ELR (cell line): ENCODE measurements around the gene ZSCAN26.
"Not testable (repeated sequence)": the region's sequence is repeated elsewhere in the genome, so short reads cannot be mapped to it uniquely, and the experiment has no call there.

Experiments used
- DNase-seq: peaks from one replicate; pipeline ENCODE4 v3.0.0-alpha.2; 2015; ENCODE audit warnings: low read depth

The ZSCAN26 gene

GRCh38 chr6:28257042-28257441 is 9.9 kb upstream of the ZSCAN26 start:
- DNase-seq: no peak

- DNase-seq: no peak
Observed at GRCh38 chr6:28258877-28259777, 7.8 kb upstream of the ZSCAN26 start, which contains the start of gene NKAPL. TSS of gene NKAPL (plus strand) at chr6:28259297. CDS start at chr6:28259372, 75 bp downstream.

DNA sequence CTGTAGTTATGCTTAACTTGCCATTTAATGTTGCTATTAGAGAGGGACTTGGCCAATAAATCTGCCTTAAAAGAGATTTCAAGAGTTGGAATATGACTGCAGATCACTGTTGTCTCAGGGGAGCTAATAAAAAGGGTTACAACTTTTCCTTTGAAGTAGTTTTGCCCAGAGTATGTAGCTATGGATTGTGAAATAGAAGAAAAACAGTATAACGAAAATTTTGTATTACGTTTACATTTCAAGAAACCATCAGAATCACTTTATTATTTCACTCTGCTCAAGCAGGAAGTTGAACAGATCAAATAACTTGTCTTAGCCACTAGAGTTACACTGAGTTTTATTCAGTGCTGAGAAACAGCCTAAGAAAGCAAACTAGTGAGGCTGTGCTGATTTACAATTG is 3.0 kb upstream of the ZSCAN26 start:
- DNase-seq: no peak

GRCh38 chr6:28264834-28265401 is 2.0 kb upstream of the ZSCAN26 start:
- DNase-seq: no peak

GRCh38 chr6:28266563-28266961 is 381 bp upstream of the ZSCAN26 start:
- DNase-seq: no peak

DNA sequence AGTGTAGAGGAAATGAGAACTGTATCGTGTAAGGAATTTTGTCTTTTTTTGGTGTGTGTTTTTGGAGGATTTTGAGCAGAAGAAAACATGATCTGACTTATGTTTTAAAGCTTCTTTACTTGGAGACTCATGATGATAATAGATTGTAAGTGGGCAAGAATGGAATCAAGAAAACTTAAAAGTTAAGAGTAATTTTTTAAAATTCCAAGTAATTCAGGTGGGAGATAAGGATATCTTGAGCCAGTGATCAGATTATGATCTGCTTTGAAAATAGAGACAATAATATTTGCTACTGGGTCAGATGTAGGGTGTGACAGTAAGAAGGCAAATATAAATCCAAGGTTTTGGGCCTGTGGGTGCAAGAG is 734 bp downstream of the ZSCAN26 start:
- no peak for DNase-seq

- DNase-seq: peak; percentile 97
Observed at GRCh38 chr6:28269492-28269891, 2.5 kb downstream of the ZSCAN26 start.

GRCh38 chr6:28274888-28275287 is 7.9 kb downstream of the ZSCAN26 start:
- no peak for DNase-seq

- no peak for DNase-seq
Observed at GRCh38 chr6:28277746-28278145, 10.8 kb downstream of the ZSCAN26 start.

DNA sequence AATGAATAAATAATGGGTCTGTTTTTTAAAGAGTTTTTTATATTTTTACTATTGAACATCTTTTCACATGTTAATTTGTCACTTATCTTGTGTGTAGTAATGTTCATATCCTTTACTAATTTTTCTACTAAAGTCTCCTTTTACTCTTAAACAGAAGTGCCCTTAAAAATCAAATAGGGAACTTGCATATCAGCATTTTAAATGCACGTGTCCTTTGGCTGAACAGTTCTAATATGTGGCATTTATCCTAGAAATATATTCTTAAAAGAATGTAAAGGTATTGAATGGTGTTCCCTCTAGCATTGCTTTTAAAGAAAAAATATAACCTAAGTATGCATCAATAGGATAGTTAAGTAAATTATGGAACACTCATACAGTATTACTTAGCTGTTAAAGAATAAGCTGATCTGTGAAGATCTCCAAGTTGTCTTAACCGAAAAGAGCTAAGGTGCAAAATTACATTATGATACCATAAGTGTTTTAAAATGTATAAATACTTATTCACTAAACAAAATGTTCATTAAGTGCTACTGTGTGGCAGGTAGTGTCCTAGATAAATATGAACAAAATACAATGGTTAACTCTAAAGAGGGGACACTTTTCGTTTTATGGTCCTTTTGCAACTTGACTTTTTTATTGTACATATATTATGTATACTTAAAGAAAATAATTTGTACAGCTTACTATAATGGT is 13.8 kb downstream of the ZSCAN26 start:
- DNase-seq: no peak

DNA sequence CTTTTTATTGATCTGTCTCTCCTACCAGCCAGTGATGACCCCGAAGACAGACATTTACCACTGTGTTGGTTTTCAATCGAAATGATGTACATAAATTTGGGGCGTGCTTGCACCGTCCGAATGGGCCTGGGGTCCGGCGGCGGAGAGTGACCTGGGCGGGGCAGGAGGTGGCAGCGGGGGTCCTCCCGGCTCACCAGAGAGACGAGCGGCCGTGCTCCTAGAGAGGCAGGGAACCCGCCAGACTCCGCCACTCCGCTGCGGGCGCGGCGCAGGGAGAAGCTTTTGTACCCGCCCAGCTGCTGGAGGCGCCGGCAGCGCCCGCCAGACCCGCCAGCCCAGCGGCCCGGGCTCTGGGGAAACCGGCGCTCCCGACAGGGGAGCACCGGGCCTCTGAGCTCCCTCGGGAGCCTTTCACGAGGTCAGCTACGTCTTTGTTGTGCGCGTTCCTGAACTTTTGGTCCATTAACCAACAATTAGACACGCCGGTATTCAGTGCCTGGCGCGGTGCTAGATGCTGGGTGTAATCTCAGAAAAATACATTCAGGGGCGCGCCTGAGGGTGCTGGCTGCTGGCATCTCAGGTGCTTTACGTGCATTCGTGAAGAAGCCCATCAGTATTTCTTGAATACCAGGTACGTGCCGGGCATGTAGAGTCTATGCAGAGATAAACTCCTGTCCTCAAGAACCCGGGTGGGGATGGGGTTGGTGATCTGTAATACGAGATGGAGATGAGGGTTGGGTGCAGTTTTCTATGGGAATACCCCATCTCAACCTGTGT is 14.5 kb downstream of the ZSCAN26 start, which contains the start of gene PGBD1:
Gene PGBD1 (plus strand): TSS at position 285 of the 777 bp plus-strand sequence. CDS start 2,242 bp downstream, outside the sequence.
- DNase-seq: peak; percentile 88

DNA sequence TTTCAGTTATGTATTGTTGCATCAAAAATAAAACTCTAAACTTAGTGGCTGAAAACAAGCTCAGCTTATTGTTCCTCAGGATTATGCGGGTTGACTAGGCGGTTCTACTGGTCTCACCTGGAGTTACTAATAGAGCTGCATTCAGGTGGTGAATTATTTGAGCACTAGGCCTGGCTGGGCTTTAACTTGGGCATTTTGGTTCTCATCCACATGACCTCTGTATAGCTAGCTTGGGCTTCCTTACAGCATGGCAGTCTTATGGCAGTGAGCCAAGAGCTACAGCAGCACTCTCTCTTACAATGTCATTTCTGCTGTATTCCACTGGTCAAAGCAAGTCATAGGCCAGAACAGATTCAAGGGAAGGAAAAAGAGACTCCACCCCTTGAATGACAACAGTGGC is 16.0 kb downstream of the ZSCAN26 start:
- DNase-seq: peak; percentile 15

DNA sequence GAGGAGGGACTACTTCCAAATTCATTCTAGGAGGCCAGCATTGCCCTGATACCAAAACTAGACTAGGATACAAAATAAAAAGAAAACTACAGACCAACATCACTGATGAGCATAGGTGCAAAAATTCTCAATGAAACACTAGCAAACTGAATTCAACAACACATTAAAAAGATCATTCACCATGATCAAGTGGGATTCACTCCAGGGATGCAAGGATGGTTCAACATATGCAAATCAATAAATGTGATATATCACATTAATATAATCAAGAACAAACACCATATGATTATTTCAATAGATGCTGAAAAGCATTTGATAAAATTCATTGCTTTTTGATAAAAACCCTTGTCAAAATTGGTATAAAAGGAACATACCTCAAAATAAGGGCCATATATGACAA is 24.6 kb downstream of the ZSCAN26 start:
- no peak for DNase-seq

DNA sequence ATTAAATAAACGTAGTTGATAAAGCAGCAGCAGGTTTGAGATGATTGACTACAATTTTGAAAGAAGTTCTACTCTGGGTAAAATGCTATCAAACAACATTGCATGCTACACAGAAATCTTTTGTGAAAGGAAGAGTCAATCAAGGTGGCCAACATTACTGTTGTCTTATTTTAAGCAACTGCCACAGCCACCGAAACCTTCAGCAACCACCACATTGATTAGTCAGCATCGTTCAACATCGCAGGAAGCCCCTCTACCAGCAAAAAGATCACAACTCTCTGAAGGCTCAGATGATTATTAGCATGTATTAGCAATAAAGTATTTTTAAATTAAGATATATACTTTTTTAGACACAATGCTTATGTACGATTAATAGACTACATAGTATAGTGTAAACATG is 28.4 kb downstream of the ZSCAN26 start:
- no peak for DNase-seq

- no peak for DNase-seq
Observed at GRCh38 chr6:28296520-28297060, 29.6 kb downstream of the ZSCAN26 start.

GRCh38 chr6:28303570-28303969 is 36.6 kb downstream of the ZSCAN26 start:
- DNase-seq: no peak

- DNase-seq: not testable (repeated sequence)
Observed at GRCh38 chr6:28306363-28306762, 39.4 kb downstream of the ZSCAN26 start.

DNA sequence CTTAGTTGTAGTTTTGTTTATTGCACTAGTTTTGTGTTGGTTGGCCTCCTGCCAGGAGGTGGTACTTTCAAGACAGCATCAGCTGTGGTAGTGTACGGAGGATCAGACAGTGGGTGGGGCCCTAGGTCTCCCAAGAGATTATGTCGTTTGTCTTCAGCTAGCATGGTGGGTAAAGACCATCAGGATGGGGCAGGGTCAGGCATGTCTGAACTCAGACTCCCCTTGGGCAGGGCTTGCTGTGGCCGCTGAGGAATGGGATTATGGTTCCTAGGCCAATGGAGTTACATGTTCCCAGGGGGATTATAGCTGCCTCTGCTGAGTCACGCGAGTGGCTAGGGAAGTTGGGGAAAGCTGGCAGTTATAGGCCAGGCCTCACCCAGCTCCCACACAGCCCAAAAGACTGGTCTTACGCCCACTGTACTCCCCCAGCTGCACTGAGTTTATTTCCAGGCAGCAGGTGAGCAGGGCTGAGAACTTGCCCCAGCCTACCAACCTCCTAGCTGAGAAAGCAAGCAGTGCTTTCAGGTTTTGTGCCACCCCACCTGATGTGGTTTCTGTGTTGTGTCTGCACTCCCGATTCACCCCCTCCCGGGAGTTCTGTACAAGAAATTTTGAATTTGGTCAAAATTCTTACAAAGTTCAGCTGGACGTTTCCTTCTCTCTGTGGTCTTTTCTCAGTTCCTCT is 44.3 kb downstream of the ZSCAN26 start:
- DNase-seq: no peak

GRCh38 chr6:28312939-28313338 is 46.0 kb downstream of the ZSCAN26 start:
- DNase-seq: no peak

GRCh38 chr6:28315628-28316027 is 48.7 kb downstream of the ZSCAN26 start:
- peak; percentile 28 for DNase-seq

DNA sequence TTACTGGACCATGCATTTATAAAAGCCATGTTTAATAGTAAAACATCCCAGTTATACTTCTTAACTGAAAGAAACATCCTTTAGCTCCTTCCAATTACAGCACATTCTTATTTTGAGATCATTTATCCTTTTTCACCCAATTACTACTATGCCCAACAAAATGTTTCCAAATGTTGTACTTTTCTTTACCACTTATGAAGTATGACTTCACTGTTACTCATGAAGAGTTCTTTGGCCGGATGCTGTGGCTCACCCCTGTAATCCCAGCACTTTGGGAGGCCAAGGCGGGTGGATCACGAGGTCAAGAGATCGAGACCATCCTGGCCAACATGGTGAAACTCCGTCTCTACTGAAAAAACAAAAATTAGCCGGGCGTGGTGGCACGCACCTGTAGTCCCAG is 50.9 kb downstream of the ZSCAN26 start:
- DNase-seq: peak; percentile 57
